IMR-90 (cell line): Measurements from ENCODE around the gene PCSK6.
"Not testable (repeated sequence)": the region's sequence is repeated elsewhere in the genome, so short reads cannot be mapped to it uniquely, and the experiment has no call there.

Source experiments
- CTCF ChIP-seq: conservative IDR thresholded peaks from 2 replicates; pipeline ENCODE4 v1.5.1; 2012; ENCODE audit warnings: mild to moderate bottlenecking, low read depth, low read length, improper control_type of control experiment
- MAFK ChIP-seq: IDR thresholded peaks from 2 replicates; pipeline ENCODE4 v1.6.1; 2012; ENCODE audit warnings: low read depth, low read length, improper control_type of control experiment
- POLR2A ChIP-seq: IDR thresholded peaks from 2 replicates; pipeline ENCODE4 v1.6.1; 2012; ENCODE audit warnings: mild to moderate bottlenecking, low read depth, low read length
- RAD21 ChIP-seq: IDR thresholded peaks from 2 replicates; pipeline ENCODE4 v1.6.1; 2012; ENCODE audit warnings: low read length, improper control_type of control experiment

DNA sequence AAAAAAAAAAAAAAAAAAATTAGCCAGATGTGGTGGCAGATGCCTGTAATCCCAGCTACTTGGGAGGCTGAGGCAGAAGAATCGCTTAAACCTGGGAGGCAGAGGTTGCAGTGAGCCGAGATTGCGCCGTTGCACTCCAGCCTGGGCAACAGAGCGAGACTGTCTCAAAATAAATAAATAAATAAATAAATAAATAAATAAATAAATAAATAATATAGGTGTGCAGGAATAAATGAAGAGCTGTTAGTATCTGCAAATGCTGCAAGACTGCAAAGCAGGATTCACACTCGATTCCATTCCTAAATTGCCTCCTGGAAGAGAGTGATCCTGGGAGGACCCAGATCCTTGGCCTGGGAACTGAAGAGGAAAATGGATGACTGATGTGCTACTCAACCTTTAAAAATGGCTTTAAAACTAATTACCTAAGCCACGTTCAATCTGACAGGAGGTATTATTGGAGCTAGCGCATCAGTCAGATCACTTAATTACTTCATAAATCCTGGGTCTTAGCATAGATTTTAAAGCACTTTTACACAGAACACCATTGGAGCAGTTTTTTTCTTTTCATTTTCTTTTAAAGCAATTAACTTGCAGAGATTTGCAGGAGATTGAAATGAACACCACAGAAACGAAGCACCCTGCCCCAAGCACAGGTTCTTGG lies 132.9 kb downstream of the PCSK6 start:
- TF ChIP-seq CTCF, RAD21, MAFK, POLR2A: not testable (repeated sequence)
